ENCODE data around the gene CLMP.

- TF ChIP-seq, protein P1, sequence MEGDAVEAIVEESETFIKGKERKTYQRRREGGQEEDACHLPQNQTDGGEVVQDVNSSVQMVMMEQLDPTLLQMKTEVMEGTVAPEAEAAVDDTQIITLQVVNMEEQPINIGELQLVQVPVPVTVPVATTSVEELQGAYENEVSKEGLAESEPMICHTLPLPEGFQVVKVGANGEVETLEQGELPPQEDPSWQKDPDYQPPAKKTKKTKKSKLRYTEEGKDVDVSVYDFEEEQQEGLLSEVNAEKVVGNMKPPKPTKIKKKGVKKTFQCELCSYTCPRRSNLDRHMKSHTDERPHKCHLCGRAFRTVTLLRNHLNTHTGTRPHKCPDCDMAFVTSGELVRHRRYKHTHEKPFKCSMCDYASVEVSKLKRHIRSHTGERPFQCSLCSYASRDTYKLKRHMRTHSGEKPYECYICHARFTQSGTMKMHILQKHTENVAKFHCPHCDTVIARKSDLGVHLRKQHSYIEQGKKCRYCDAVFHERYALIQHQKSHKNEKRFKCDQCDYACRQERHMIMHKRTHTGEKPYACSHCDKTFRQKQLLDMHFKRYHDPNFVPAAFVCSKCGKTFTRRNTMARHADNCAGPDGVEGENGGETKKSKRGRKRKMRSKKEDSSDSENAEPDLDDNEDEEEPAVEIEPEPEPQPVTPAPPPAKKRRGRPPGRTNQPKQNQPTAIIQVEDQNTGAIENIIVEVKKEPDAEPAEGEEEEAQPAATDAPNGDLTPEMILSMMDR (conservative IDR thresholded peaks at IDR 0.05), result no peak
- TF ChIP-seq EZH2 (IDR thresholded peaks at IDR 0.05; ENCODE audit: low read depth), result no peak
Observed at GRCh38 chr11:123100379-123101085, 94.5 kb downstream of the CLMP start.
